ENCODE data around the gene TRIM43B. TPM values are rescaled to one million over a fixed set of nuclear protein-coding genes. Genes with fewer than 3 reads are reported as not detected.
"Not testable (repeated sequence)": the region's sequence is repeated elsewhere in the genome, so short reads cannot be mapped to it uniquely, and the experiment has no call there.

TRIM43B gene
- total and polyA plus RNA-seq, 11 donors, result not detected

GRCh38 chr2:95509408-95509807 is 24.9 kb upstream of the TRIM43B start:
- Histone ChIP-seq H3K36me3 (no peaks in the 10 kb centered on the region), H3K27ac (no peak overlapping the region), H3K4me1 (no peaks in the 10 kb centered on the region), H3K9me3 (no peaks in the 10 kb centered on the region), H3K27me3 (peaks cover 0 to 6% (median 0%) of the 10 kb centered on the region in 9 donors), H3K4me3 (no peak overlapping the region)
- WGBS, 4 donors, result 94 to 99% (median 97%) methylated on average over 2 of the region's 2 CpGs
- DNase-seq, result no peak
- no peak for TF ChIP-seq POLR2A (IDR thresholded peaks at IDR 0.05)
- TF ChIP-seq, protein P1, sequence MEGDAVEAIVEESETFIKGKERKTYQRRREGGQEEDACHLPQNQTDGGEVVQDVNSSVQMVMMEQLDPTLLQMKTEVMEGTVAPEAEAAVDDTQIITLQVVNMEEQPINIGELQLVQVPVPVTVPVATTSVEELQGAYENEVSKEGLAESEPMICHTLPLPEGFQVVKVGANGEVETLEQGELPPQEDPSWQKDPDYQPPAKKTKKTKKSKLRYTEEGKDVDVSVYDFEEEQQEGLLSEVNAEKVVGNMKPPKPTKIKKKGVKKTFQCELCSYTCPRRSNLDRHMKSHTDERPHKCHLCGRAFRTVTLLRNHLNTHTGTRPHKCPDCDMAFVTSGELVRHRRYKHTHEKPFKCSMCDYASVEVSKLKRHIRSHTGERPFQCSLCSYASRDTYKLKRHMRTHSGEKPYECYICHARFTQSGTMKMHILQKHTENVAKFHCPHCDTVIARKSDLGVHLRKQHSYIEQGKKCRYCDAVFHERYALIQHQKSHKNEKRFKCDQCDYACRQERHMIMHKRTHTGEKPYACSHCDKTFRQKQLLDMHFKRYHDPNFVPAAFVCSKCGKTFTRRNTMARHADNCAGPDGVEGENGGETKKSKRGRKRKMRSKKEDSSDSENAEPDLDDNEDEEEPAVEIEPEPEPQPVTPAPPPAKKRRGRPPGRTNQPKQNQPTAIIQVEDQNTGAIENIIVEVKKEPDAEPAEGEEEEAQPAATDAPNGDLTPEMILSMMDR (IDR thresholded peaks at IDR 0.05), result no peak
- no peak for ATAC-seq
- intact Hi-C loops (cut with DNase I), result no loop called here

GRCh38 chr2:95505222-95505621 is 20.7 kb upstream of the TRIM43B start:
- Histone ChIP-seq H3K4me1 (no peaks in the 10 kb centered on the region), H3K36me3 (no peaks in the 10 kb centered on the region), H3K27ac (no peak overlapping the region), H3K4me3 (no peak overlapping the region), H3K27me3 (peaks cover 0 to 6% (median 0%) of the 10 kb centered on the region in 9 donors), H3K9me3 (no peaks in the 10 kb centered on the region)
- 84 to 87% (median 85%) methylated on average over 4 of the region's 4 CpGs for WGBS, 4 donors
- intact Hi-C loops (cut with DNase I), result no loop called here
- ATAC-seq (no peak), DNase-seq (no peak)
- TF ChIP-seq, protein P1 (IDR thresholded peaks at IDR 0.05), result no peak
- TF ChIP-seq POLR2A (IDR thresholded peaks at IDR 0.05), result no peak

- Histone ChIP-seq H3K36me3 (no peaks in the 10 kb centered on the region), H3K27ac (no peak overlapping the region), H3K9me3 (no peaks in the 10 kb centered on the region), H3K4me1 (no peaks in the 10 kb centered on the region), H3K27me3 (peaks cover 0 to 6% (median 0%) of the 10 kb centered on the region in 9 donors), H3K4me3 (no peak overlapping the region)
- no peak for TF ChIP-seq POLR2A (IDR thresholded peaks at IDR 0.05)
- TF ChIP-seq, protein P1 (IDR thresholded peaks at IDR 0.05), result no peak
- no peak for DNase-seq
- no peak for ATAC-seq
- intact Hi-C loops (cut with DNase I), result no loop called here
These were observed 16.3 kb upstream of the TRIM43B start for GRCh38 chr2:95500854-95501253.

GRCh38 chr2:95492076-95492475 is 7.5 kb upstream of the TRIM43B start:
- H3K36me3 ChIP-seq; H3K4me3 ChIP-seq; ATAC-seq; H3K27me3 ChIP-seq; H3K9me3 ChIP-seq; H3K27ac ChIP-seq; intact Hi-C loops (cut with DNase I); H3K4me1 ChIP-seq; DNase-seq: not testable (repeated sequence)
- 79 to 91% (median 87%) methylated on average over 1 of the region's 1 CpG for WGBS, 4 donors

DNA sequence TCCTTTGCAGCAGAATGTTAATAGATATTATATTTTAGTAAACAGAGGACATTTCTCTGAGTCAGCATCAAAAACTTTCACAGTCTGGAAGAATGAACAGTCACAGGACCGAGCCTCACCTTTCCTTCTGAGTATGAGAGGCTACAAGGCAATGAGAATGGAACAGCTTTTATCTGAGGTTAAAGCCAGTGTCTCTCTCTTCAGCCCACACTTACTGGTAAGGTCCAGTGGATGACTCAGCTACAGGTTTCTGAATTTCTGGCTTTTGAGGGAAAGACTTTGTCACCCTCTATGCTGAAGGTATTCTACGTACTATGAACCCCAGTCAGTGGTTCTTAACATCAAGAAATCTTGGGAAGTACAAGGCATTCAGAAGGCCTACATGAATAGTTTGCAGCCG is 9.5 kb downstream of the TRIM43B start:
- H3K9me3 ChIP-seq; intact Hi-C loops (cut with DNase I); H3K4me1 ChIP-seq; DNase-seq; H3K27me3 ChIP-seq; H3K27ac ChIP-seq; H3K4me3 ChIP-seq; H3K36me3 ChIP-seq; ATAC-seq: not testable (repeated sequence)
- no CpG with 5 or more reads among the region's 3 CpGs for WGBS, 4 donors

DNA sequence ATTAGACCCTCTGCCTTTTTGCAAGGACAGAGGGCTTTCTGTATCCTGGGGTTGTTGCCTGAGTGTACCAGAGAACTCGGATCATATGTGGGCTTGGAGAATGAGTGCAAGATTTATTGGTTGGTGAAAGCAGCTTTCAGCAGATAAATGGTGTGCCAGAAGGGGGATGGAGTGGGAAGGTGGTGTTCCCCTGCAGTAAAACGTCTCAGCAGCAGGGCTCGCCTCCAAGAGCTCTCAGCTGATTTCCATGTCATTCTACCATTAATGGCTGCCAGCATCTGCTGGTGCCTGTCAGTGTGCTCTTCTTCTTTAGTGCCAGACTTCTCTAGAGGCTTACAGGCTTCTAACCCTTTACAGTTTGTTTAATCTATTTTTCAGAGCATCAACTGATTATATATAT is 16.6 kb downstream of the TRIM43B start:
- H3K27me3 ChIP-seq; H3K4me1 ChIP-seq; H3K36me3 ChIP-seq; H3K4me3 ChIP-seq; DNase-seq; intact Hi-C loops (cut with DNase I); H3K27ac ChIP-seq; H3K9me3 ChIP-seq: not testable (repeated sequence)
- peak in 2 of 4 donors; percentile 50 to 64 for ATAC-seq
- no CpG with 5 or more reads among the region's 3 CpGs for WGBS, 4 donors

GRCh38 chr2:95466572-95466971 is 18.0 kb downstream of the TRIM43B start:
- H3K36me3 ChIP-seq; ATAC-seq; H3K27ac ChIP-seq; intact Hi-C loops (cut with DNase I); H3K27me3 ChIP-seq; DNase-seq; H3K4me3 ChIP-seq; H3K9me3 ChIP-seq; H3K4me1 ChIP-seq: not testable (repeated sequence)
- WGBS, 4 donors, result no CpG with 5 or more reads among the region's 2 CpGs

DNA sequence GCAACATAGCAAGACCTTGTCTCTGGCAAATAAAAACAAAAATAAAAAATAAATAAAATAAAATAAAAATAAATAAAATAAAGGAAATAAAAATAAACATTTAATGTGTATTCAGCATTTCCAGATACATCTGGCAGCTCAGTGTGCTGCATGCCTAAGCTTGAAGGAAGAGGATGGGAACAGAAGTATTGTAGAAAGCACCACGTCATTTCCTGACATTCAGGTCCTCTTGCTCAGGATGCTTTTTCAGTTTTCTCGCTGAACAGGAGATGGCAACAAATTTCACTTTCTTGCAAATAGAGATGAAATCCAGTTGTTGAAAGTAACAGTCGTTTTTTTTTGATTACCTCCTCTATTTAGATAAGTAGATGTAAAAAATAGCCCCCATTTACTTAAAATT is 21.3 kb downstream of the TRIM43B start:
- H3K4me1 ChIP-seq; H3K4me3 ChIP-seq; H3K27ac ChIP-seq; H3K9me3 ChIP-seq; ATAC-seq; H3K36me3 ChIP-seq; DNase-seq; intact Hi-C loops (cut with DNase I); H3K27me3 ChIP-seq: not testable (repeated sequence)
- no CpG with 5 or more reads among the region's 3 CpGs for WGBS, 4 donors

DNA sequence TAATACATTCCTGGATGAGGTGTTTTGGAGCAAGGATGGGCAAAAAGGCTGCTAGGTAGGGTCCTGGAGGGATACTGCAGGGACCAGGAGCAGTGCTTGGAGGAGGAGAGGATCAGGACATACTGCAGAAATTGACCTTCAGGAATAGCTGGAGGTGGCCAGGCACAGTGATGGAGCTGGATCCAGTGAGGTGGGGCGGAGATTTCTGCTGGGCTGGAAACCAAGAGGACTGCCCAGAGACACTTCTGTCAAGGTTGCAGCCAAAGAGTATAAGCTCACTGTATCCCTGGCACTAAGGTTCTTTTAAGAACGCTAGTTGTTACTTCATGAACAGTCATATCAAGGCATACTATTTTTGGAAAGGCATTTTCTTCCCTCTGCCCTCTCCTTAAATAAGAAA is 39.2 kb downstream of the TRIM43B start:
- H3K27ac ChIP-seq, result not testable (repeated sequence)
- peak in 2 of 4 donors; percentile 47 to 54 for ATAC-seq
- no CpG with 5 or more reads among the region's 2 CpGs for WGBS, 4 donors

More for the DNA sequence above, 39.2 kb downstream of the TRIM43B start:
- H3K4me3 ChIP-seq; H3K4me1 ChIP-seq; intact Hi-C loops (cut with DNase I); H3K27me3 ChIP-seq; H3K9me3 ChIP-seq; DNase-seq; H3K36me3 ChIP-seq: not testable (repeated sequence)
